ENCODE results near the gene SLC30A5.
"Not testable (repeated sequence)": the region's sequence is repeated elsewhere in the genome, so short reads cannot be mapped to it uniquely, and the experiment has no call there.

The SLC30A5 gene

DNA sequence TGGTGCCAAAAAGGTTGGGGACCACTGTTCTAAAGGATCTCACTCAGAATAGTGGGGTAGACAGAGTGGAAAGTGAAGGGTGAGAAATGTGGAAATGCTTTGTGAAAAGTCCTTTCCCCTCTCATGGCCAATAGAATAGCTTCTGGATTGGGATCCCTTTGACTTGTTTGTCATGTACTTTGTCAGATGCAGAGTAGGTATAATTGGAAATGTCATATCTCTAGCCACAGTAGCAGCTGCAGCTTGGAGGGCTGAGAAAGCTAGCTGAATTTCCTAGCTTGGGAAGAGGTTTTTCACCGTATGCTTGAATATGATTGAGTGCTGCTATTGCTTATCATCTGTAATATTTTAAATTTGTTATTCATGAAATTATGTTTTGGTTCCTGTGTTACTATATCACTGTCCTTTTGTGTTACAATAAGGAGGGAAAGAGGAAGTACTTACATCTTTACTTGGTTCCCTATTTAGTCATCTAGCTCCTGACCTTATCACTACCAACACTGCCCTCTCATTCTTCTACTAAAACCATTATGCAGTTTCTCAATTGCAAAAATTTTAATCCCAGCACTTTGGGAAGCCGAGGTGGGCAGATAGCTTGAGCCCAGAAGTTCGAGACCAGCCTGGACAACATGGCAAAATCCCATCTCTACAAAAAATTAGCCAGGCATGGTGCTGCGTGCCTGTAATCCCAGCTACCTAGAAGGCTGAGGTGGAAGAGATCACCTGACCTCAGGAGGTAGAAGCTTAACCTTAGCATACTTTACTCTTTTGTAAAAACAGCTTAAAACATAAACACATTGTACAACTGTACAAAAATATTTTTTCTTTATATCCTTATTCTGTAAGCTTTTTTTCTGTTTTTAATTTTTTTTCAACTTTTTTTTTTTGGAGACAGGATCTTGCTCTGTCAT is 12.4 kb downstream of the SLC30A5 start:
- no peak for DNase-seq (ENCODE audit: low read depth in 2 of 2)

- not testable (repeated sequence) for DNase-seq (ENCODE audit: low read depth in 2 of 2)
Measured at GRCh38 chr5:69108367-69108766, 14.6 kb downstream of the SLC30A5 start.

DNA sequence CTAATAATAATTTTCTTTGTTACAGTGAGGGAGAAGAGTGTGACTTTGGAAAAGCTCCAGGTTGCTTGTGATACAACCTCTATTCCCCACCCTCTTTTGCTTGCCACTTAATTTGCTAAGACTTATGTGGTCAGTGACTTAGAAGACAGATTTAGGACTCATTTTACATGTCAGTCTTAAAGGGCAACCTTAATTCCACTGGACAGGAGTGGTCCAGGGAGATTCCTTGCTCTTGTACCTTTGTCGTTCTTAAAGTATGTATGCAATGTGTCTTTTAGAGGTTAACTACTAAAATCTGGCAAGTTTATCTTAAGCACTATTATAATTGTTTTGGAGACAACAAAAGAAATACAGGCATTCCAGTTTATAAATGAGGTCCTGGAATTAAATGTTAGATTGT is 20.0 kb downstream of the SLC30A5 start:
- DNase-seq (ENCODE audit: low read depth in 2 of 2): no peak

GRCh38 chr5:69115526-69115925 is 21.7 kb downstream of the SLC30A5 start:
- DNase-seq (ENCODE audit: low read depth in 2 of 2): no peak

- DNase-seq (ENCODE audit: low read depth in 2 of 2): no peak
Measured at GRCh38 chr5:69129413-69129812, 35.6 kb downstream of the SLC30A5 start.

DNA sequence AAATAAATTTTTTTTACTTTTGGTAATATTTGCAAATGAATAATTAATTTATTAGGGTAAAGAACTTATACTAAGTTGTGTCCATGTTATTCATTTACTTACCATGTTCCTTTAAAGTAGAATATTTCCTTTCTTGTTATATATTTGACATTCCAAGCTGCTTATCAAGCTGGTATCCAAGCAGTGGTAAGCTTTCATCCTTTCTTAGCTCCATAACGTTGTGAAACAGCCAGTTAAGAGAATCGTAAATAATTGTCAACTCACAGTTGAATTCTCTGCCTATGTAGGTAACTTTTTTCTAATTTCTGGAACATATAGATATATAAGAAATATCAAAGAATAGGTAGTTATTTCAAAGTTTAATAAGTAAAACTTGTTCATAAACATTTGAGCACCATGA is 36.4 kb downstream of the SLC30A5 start:
- DNase-seq (ENCODE audit: low read depth in 2 of 2): no peak

DNA sequence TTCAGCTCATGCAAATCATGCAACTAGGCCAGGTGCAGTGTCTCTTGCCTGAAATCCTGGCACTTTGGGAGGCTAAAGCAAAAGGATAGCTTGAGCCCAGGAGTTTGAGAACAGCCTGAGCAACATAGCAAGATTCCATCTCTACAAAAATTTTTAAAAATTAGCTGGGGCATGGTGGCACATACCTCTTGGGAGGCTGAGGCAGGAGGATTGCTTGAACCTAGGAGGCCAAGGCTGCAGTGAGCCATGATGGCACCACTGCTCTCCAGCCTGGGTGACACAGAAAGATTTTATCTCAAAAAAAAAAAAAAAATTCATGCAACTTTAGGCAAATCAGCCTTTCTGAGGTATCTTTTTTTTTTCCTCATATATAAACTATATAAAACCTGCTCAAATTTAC is 37.5 kb downstream of the SLC30A5 start:
- no peak for DNase-seq (ENCODE audit: low read depth in 2 of 2)

DNA sequence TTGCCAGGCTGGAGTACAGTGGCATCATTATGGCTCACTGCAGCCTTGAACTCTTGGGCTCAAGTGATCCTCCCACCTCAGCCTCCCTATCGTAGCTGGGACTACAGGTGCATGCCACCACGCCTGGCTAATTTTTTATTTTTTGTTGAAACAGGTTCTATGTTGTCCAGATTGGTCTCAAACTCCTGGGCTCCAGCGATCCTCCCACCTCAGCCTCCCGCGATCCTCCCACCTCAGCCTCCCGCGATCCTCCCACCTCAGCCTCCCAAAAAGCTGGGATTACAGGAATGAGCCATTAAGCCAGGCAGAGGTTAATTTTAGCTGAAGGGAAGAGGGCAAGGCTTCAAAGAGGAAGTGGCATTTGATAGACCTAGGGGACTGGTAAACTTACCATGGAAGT is 40.3 kb downstream of the SLC30A5 start:
- no peak for DNase-seq (ENCODE audit: low read depth in 2 of 2)

DNA sequence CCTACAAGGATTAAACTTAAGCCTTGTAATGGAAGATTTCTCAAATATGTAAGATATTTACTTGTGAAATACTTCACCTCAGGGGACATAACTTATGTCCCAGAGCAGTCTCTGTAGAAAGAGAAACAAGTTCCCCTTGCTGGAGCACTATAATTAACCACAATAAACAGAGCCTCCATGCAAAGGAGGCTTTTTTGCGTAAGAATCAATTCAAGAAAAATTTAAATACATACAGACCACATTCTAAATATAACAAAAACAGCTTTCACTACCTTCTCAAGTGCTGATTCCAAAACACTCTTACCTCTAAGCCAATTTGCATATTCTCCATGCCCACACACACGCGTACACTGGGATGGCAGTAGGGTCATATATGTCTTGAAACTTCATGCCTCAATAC is 42.5 kb downstream of the SLC30A5 start:
- no peak for DNase-seq (ENCODE audit: low read depth in 2 of 2)

- not testable (repeated sequence) for DNase-seq (ENCODE audit: low read depth in 2 of 2)
Measured at GRCh38 chr5:69137208-69137607, 43.4 kb downstream of the SLC30A5 start.

GRCh38 chr5:69137807-69138206 is 44.0 kb downstream of the SLC30A5 start:
- no peak for DNase-seq (ENCODE audit: low read depth in 2 of 2)

DNA sequence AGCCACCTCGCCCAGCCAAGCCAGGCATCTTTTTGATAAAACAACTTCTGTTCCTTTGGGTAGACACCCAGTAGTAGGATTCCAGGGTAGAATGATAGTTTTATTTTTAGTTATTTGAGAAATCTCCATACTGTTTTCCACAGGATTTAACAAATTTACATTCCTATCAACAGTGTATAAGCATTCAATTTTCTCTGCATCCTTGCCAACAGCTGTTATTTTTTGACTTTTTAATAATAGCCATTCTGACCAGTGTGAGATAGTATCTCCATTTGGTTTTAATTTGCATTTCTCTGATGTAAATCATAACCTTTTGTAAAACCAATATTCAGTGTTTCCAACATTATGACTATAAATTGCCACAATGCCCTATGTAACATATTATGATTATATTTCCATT is 45.0 kb downstream of the SLC30A5 start:
- DNase-seq (ENCODE audit: low read depth in 2 of 2): no peak

- not testable (repeated sequence) for DNase-seq (ENCODE audit: low read depth in 2 of 2)
Measured at GRCh38 chr5:69140239-69140638, 46.4 kb downstream of the SLC30A5 start.

- no peak for DNase-seq (ENCODE audit: low read depth in 2 of 2)
Measured at GRCh38 chr5:69140827-69141226, 47.0 kb downstream of the SLC30A5 start.

DNA sequence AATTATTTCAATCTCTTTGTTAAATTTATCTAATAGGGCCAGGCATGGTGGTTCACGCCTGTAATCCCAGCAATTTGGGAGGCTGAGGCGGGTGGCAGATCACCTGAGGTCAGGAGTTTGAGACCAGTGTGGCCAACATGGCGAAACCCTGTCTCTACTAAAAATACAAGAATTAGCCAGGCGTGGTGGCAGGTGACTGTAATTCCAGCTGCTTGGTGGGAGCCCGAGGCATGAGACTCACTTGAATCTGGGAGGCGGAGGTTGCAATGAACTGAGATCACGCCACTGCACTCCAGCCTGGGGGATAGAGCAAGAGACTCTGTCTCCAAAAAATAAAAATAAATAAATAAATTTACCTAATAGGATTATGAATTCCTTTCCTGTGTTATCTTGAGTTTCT is 54.8 kb downstream of the SLC30A5 start:
- not testable (repeated sequence) for DNase-seq (ENCODE audit: low read depth in 2 of 2)

DNA sequence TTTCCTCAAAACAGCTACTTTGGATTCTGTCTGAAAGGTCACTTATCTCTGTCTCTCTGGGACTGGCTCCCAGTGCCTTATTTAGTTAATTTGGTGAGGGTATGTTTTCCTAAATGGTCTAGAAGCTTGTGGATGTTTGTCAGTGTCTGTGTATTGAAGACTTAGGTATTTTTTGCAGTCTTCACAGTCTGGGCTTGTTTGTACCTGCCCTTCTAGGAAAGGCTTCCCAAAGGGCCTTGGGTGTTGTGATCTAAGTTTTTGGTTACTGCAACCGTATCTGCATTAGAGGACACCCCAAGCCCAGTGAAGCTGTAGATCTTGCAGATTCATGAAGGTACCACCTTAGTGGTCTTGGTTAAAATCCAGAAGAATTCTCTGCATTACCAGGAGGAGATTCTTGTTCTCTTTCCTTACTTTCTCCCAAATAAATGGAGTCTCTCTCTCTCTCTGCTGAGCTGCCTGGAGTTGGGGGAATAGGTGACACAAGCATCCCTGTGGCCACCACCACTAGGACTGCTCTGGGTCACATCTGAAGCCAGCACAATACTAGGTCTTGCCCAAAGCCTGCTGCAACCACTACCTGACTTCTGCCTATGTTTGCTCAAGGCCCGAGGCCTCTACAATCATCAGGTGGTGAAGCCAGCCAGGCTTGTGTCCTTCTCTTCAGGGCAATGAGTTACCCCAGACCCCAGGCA is 55.3 kb downstream of the SLC30A5 start:
- DNase-seq (ENCODE audit: low read depth in 2 of 2): no peak

DNA sequence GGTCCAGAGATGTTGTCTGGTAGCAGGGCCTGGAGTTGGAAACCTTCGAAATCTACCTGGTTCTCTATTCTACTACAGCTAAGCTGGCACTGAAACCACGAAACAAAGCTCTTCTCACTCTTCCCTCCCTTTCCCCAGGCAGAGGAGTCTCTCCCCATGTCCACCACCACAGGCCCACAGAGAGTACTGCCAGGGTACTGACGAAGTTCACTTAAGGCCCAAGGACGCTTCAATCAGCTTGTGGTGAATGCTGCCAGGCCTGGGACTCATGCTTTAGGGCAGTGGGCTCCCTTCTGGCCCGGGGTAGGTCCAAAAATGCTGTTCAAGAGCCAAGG is 55.8 kb downstream of the SLC30A5 start:
- DNase-seq (ENCODE audit: low read depth in 2 of 2): no peak

DNA sequence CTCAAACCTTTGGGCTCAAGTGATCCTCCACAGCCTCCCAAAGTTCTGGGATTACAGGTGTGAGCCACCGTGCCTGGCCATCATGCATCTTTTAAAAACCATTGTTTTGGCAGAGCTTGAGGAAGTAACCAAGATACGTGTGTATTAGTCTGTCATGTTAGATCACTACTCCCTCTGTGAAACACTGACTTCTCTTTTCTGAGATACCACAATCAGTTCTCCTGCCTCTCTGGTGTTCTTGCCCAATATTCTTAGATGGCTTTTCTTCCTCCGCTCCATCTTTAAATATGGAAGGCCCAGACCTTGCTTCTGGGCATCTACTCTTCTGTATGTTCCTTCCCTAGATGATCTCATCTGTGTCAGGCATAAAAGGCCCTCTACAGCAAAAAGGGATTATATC is 58.9 kb downstream of the SLC30A5 start:
- DNase-seq (ENCODE audit: low read depth in 2 of 2): no peak

DNA sequence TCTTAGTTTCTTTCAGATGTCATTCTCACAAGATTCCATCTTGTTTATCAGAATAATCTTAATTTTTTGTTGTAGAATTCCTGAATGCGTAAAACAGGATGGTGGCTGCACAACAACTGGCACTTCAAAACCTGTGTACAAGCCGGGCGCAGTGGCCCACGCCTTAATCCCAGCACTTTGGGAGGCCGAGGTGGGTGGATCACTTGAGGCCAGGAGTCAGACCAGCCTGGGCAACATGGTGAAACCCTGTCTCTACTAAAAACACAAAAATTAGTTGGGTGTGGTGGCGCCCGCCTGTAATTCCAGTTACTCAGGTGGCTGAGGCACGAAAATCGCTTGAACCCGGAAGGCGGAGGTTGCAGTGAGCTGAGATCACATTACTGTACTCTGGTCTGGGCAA is 62.6 kb downstream of the SLC30A5 start:
- no peak for DNase-seq (ENCODE audit: low read depth in 2 of 2)

- no peak for DNase-seq (ENCODE audit: low read depth in 2 of 2)
Measured at GRCh38 chr5:69158039-69158438, 64.2 kb downstream of the SLC30A5 start.

GRCh38 chr5:69160651-69161050 is 66.8 kb downstream of the SLC30A5 start:
- no peak for DNase-seq (ENCODE audit: low read depth in 2 of 2)

DNA sequence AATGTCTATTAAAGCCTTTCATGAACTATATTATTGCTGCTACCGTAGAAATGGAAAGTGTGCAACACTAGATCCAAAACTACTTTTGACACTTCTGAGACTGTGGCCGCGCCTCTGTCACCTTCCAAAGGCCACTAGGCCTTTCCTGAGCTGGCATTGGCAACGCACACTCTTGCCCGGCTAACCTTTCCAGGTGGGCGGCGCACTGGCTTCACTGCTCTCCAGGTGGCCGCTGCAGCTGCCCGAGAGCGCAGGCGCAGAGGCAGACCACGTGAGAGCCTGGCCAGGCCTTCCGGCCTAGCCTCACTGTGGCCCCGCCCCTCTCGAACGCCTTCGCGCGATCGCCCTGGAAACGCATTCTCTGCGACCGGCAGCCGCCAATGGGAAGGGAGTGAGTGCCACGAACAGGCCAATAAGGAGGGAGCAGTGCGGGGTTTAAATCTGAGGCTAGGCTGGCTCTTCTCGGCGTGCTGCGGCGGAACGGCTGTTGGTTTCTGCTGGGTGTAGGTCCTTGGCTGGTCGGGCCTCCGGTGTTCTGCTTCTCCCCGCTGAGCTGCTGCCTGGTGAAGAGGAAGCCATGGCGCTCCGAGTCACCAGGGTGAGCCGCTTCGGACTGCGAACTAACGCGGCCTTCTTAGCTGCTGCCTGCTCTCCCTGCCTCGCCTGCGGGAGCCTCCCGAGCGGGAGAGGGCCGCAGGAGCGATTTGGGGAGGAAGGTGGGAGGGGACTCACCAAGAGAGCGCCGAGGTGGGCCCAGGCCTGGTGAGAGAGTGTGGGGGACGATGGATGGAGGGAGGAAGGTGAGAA is 73.1 kb downstream of the SLC30A5 start, which contains the start of gene CCNB1:
Gene CCNB1 (plus strand): TSS at position 465 of the 807 bp plus-strand sequence. CDS start 113 bp downstream, at position 578.
- peak; percentile 98 to 99 for DNase-seq (ENCODE audit: low read depth in 2 of 2)
